Neuron (in vitro differentiated cells): ENCODE data around the gene BRCA2.
A peak's percentile ranks its signal among the peaks of the same experiment; 100 is the strongest.

Experiments used
- H2AFZ ChIP-seq: one replicate; pipeline ENCODE4 v1.6.1; 2013; ENCODE audit warnings: low read depth, mild to moderate bottlenecking, inconsistent platforms, low read length, moderate library complexity
- H3K27me3 ChIP-seq: one replicate; pipeline ENCODE4 v1.6.1; 2013; ENCODE audit warnings: low read length; ENCODE audit not compliant: insufficient read depth
- H3K36me3 ChIP-seq: one replicate; pipeline ENCODE4 v1.6.1; 2013; ENCODE audit warnings: low read length; ENCODE audit not compliant: insufficient read depth
- H3K4me1 ChIP-seq: one replicate; pipeline ENCODE4 v1.6.1; 2013; ENCODE audit warnings: low read length; ENCODE audit not compliant: insufficient read depth
- H3K4me3 ChIP-seq: 2 replicates; pipeline ENCODE4 v1.5.1; 2013; ENCODE audit warnings: mild to moderate bottlenecking, low read length, moderate library complexity
- H3K9me3 ChIP-seq: one replicate; pipeline ENCODE4 v1.6.1; 2013; ENCODE audit warnings: low read length

BRCA2 gene

DNA sequence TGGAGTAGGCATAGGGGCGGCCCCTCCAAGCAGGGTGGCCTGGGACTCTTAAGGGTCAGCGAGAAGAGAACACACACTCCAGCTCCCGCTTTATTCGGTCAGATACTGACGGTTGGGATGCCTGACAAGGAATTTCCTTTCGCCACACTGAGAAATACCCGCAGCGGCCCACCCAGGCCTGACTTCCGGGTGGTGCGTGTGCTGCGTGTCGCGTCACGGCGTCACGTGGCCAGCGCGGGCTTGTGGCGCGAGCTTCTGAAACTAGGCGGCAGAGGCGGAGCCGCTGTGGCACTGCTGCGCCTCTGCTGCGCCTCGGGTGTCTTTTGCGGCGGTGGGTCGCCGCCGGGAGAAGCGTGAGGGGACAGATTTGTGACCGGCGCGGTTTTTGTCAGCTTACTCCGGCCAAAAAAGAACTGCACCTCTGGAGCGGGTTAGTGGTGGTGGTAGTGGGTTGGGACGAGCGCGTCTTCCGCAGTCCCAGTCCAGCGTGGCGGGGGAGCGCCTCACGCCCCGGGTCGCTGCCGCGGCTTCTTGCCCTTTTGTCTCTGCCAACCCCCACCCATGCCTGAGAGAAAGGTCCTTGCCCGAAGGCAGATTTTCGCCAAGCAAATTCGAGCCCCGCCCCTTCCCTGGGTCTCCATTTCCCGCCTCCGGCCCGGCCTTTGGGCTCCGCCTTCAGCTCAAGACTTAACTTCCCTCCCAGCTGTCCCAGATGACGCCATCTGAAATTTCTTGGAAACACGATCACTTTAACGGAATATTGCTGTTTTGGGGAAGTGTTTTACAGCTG, at the start of gene BRCA2, which contains the start of gene ZAR1L:
Gene BRCA2 (plus strand): TSS at position 271 of the 790 bp plus-strand sequence. CDS start 953 bp downstream, outside the sequence.
Gene ZAR1L (minus strand): TSS at position 126 of the 790 bp plus-strand sequence. CDS start 3,438 bp downstream, outside the sequence.
- Histone ChIP-seq H2AFZ (peak within 1 kb of the TSS; percentile 83), H3K27me3 (no peaks in the 10 kb centered on the region), H3K9me3 (no peaks in the 10 kb centered on the region), H3K4me3 (peak within 1 kb of the TSS; percentile 65), H3K36me3 (peaks cover 10% of the 10 kb centered on the region), H3K4me1 (peaks cover 5% of the 10 kb centered on the region)

- Histone ChIP-seq H2AFZ (no peak overlapping the region), H3K27me3 (no peaks in the 10 kb centered on the region), H3K4me1 (peaks cover 4% of the 10 kb centered on the region), H3K36me3 (no peaks in the 10 kb centered on the region), H3K4me3 (no peak overlapping the region), H3K9me3 (no peaks in the 10 kb centered on the region)
Observed at GRCh38 chr13:32265726-32266125, 49.6 kb upstream of the BRCA2 start.

DNA sequence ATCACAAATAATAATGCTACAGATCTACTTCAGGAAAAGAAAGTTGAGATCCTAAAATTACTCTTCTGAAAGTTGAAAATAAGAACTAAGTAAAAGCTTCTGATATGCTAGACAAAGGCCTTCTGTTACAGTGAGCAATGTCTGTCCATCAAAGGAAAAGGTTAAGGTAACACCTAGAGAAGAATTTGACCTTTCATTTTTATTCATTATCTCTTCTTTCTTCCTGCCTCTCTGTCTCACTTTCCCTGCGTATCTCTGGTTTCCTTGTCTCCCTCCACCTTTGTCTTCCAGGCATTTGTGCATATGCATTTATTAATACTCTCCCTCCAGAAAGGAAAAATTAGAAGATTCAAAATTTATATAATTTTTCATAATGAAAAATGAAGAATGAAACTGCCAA, 49.2 kb upstream of the BRCA2 start:
- peaks cover 4% of the 10 kb centered on the region for H3K4me1 ChIP-seq
- no peak overlapping the region for H3K4me3 ChIP-seq
- no peaks in the 10 kb centered on the region for H3K36me3 ChIP-seq
- no peaks in the 10 kb centered on the region for H3K27me3 ChIP-seq
- H3K9me3 ChIP-seq = no peaks in the 10 kb centered on the region
- H2AFZ ChIP-seq = no peak overlapping the region

GRCh38 chr13:32267836-32268439, 47.4 kb upstream of the BRCA2 start:
- H3K9me3 ChIP-seq = no peaks in the 10 kb centered on the region
- no peaks in the 10 kb centered on the region for H3K27me3 ChIP-seq
- no peak overlapping the region for H2AFZ ChIP-seq
- no peaks in the 10 kb centered on the region for H3K36me3 ChIP-seq
- H3K4me3 ChIP-seq = no peak overlapping the region
- H3K4me1 ChIP-seq = peaks cover 4% of the 10 kb centered on the region

- Histone ChIP-seq H3K27me3 (no peaks in the 10 kb centered on the region), H3K4me3 (no peak overlapping the region), H3K9me3 (no peaks in the 10 kb centered on the region), H2AFZ (no peak overlapping the region), H3K4me1 (no peaks in the 10 kb centered on the region), H3K36me3 (no peaks in the 10 kb centered on the region)
Observed at GRCh38 chr13:32272021-32272683, 43.2 kb upstream of the BRCA2 start.

- H3K27me3 ChIP-seq = no peaks in the 10 kb centered on the region
- no peaks in the 10 kb centered on the region for H3K4me1 ChIP-seq
- H3K9me3 ChIP-seq = no peaks in the 10 kb centered on the region
- no peak overlapping the region for H2AFZ ChIP-seq
- H3K4me3 ChIP-seq = no peak overlapping the region
- H3K36me3 ChIP-seq = no peaks in the 10 kb centered on the region
Observed at GRCh38 chr13:32277839-32278238, 37.5 kb upstream of the BRCA2 start.

GRCh38 chr13:32278426-32278825, 36.9 kb upstream of the BRCA2 start:
- no peaks in the 10 kb centered on the region for H3K9me3 ChIP-seq
- no peaks in the 10 kb centered on the region for H3K36me3 ChIP-seq
- no peaks in the 10 kb centered on the region for H3K4me1 ChIP-seq
- no peak overlapping the region for H3K4me3 ChIP-seq
- H3K27me3 ChIP-seq = no peaks in the 10 kb centered on the region
- no peak overlapping the region for H2AFZ ChIP-seq

GRCh38 chr13:32281096-32281495, 34.2 kb upstream of the BRCA2 start:
- Histone ChIP-seq H2AFZ (no peak overlapping the region), H3K4me1 (peaks cover 9% of the 10 kb centered on the region), H3K4me3 (no peak overlapping the region), H3K9me3 (no peaks in the 10 kb centered on the region), H3K27me3 (no peaks in the 10 kb centered on the region), H3K36me3 (no peaks in the 10 kb centered on the region)

GRCh38 chr13:32282096-32282711, 33.1 kb upstream of the BRCA2 start:
- no peaks in the 10 kb centered on the region for H3K36me3 ChIP-seq
- H3K9me3 ChIP-seq = no peaks in the 10 kb centered on the region
- peaks cover 9% of the 10 kb centered on the region for H3K4me1 ChIP-seq
- H3K4me3 ChIP-seq = no peak overlapping the region
- no peaks in the 10 kb centered on the region for H3K27me3 ChIP-seq
- no peak overlapping the region for H2AFZ ChIP-seq

DNA sequence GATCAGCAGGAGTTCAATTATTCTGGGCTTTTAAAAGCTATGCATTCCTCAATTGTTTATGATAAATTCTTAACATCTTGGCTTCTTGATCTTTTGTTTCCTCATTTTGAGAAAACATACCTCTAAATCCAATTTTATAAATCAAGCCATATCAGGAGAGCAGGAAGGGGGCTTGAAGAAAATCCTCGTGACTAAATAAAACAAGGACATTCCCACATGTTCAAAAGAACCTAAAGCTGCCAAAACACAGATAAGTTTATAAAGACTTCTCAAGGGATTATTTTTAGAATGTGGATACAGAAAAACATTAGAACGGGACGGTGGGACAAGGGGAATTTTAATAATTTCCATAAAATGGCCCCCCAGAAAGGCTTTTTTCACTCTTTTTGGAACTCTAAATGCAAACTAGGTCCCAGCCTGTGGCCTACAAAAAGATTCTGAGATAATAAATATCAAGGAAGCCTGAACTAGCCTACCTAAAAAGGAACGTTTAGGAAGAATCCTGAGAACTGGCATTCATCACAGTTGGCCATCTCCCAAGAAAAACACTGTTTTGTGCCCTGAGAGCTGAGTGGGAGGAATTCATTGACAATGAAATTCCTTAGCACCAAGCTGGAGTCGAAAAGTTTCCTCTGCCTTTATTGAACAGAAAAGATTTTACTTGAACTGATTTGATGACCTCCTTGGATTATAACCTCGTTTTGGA, 30.2 kb upstream of the BRCA2 start:
- Histone ChIP-seq H3K27me3 (no peaks in the 10 kb centered on the region), H3K36me3 (no peaks in the 10 kb centered on the region), H2AFZ (peak overlapping the region; percentile 44), H3K9me3 (no peaks in the 10 kb centered on the region), H3K4me1 (peaks cover 14% of the 10 kb centered on the region), H3K4me3 (no peak overlapping the region)

DNA sequence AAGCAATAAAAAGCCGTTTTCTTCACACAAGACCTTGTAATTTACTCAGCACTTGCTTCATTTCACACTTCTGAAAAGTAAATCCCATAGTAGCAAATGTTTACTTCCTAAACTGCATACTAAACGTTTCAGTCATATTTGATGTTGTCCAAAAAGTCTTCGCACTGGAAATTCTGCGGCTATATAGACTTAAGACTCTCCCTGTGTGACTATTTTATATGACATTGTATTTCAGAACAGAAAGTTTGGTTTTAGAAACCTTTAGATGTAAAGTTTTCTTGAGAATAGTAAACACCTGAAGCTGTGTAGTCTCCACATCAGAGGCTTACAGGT, 29.7 kb upstream of the BRCA2 start:
- Histone ChIP-seq H2AFZ (peak overlapping the region; percentile 44), H3K4me3 (no peak overlapping the region), H3K4me1 (peaks cover 14% of the 10 kb centered on the region), H3K36me3 (no peaks in the 10 kb centered on the region), H3K9me3 (no peaks in the 10 kb centered on the region), H3K27me3 (no peaks in the 10 kb centered on the region)

GRCh38 chr13:32297206-32297605, 18.1 kb upstream of the BRCA2 start:
- Histone ChIP-seq H3K36me3 (no peaks in the 10 kb centered on the region), H3K4me1 (no peaks in the 10 kb centered on the region), H2AFZ (no peak overlapping the region), H3K27me3 (no peaks in the 10 kb centered on the region), H3K4me3 (no peak overlapping the region), H3K9me3 (no peaks in the 10 kb centered on the region)
